ENCODE data around the gene CDH24.

The CDH24 gene

GRCh38 chr14:23099212-23099861, 42.0 kb upstream of the CDH24 start:
- no peak overlapping the region for H3K9ac ChIP-seq (ENCODE audit: low read depth, low read length)
- H3K27me3 ChIP-seq (ENCODE audit: insufficient read depth, low read length, poor library complexity): peaks cover 8% of the 10 kb centered on the region
- TF ChIP-seq EZH2 (IDR thresholded peaks at IDR 0.05; ENCODE audit: borderline replicate concordance, low read depth, low read length, severe bottlenecking) (no peak), CTCF (IDR thresholded peaks at IDR 0.05; ENCODE audit: borderline replicate concordance, extremely low read depth, low read length, poor library complexity, severe bottlenecking) (no peak)
- peaks cover 13% of the 10 kb centered on the region for H3K36me3 ChIP-seq (ENCODE audit: insufficient read depth, low read length)
- no peak overlapping the region for H3K4me3 ChIP-seq (ENCODE audit: low read depth in 1 of 2, low read length in 2 of 2)
- peaks cover 17% of the 10 kb centered on the region for H3K4me1 ChIP-seq (ENCODE audit: insufficient read depth, low read length)
- no peak overlapping the region for H3K4me2 ChIP-seq (ENCODE audit: insufficient read depth, low read length)
- peaks cover 10% of the 10 kb centered on the region for H4K20me1 ChIP-seq (ENCODE audit: insufficient read depth, low read length)
- H3K27ac ChIP-seq (ENCODE audit: low read length): no peak overlapping the region
- DNase-seq: no peak
- no peak for ATAC-seq (ENCODE audit: insufficient read depth, low read depth)
- H2AFZ ChIP-seq (ENCODE audit: low read depth, low read length): no peak overlapping the region
- peaks cover 37% of the 10 kb centered on the region for H3K79me2 ChIP-seq (ENCODE audit: insufficient read depth, low read length)
- H3K9me3 ChIP-seq (ENCODE audit: insufficient read depth, low read length, severe bottlenecking): no peaks in the 10 kb centered on the region

GRCh38 chr14:23097786-23098185, 40.5 kb upstream of the CDH24 start:
- no peaks in the 10 kb centered on the region for H3K9me3 ChIP-seq (ENCODE audit: insufficient read depth, low read length, severe bottlenecking)
- TF ChIP-seq EZH2 (IDR thresholded peaks at IDR 0.05; ENCODE audit: borderline replicate concordance, low read depth, low read length, severe bottlenecking): no peak
- TF ChIP-seq CTCF (IDR thresholded peaks at IDR 0.05; ENCODE audit: borderline replicate concordance, extremely low read depth, low read length, poor library complexity, severe bottlenecking): no peak
- no peak overlapping the region for H3K4me3 ChIP-seq (ENCODE audit: low read depth in 1 of 2, low read length in 2 of 2)
- peak overlapping the region; percentile 62; the same call in 1 of the 2 replicates for H3K4me2 ChIP-seq (ENCODE audit: insufficient read depth, low read length)
- peaks cover 32% of the 10 kb centered on the region for H3K4me1 ChIP-seq (ENCODE audit: insufficient read depth, low read length)
- no peak overlapping the region for H2AFZ ChIP-seq (ENCODE audit: low read depth, low read length)
- H3K27me3 ChIP-seq (ENCODE audit: insufficient read depth, low read length, poor library complexity): no peaks in the 10 kb centered on the region
- no peak overlapping the region for H3K27ac ChIP-seq (ENCODE audit: low read length)
- DNase-seq: no peak
- ATAC-seq (ENCODE audit: insufficient read depth, low read depth): no peak
- peaks cover 52% of the 10 kb centered on the region for H3K79me2 ChIP-seq (ENCODE audit: insufficient read depth, low read length)
- H3K9ac ChIP-seq (ENCODE audit: low read depth, low read length): no peak overlapping the region
- peaks cover 22% of the 10 kb centered on the region for H3K36me3 ChIP-seq (ENCODE audit: insufficient read depth, low read length)
- peaks cover 24% of the 10 kb centered on the region for H4K20me1 ChIP-seq (ENCODE audit: insufficient read depth, low read length)

GRCh38 chr14:23095196-23096108, 38.1 kb upstream of the CDH24 start, which contains the start of gene C14orf119:
TSS of gene C14orf119 (plus strand) at chr14:23095505. CDS start at chr14:23097659, 2,154 bp downstream.
- Histone ChIP-seq H3K79me2 (ENCODE audit: insufficient read depth, low read length) (peaks cover 74% of the 10 kb centered on the region), H3K4me2 (ENCODE audit: insufficient read depth, low read length) (peak within 1 kb of the TSS; percentile 96), H4K20me1 (ENCODE audit: insufficient read depth, low read length) (peaks cover 31% of the 10 kb centered on the region), H3K4me1 (ENCODE audit: insufficient read depth, low read length) (peaks cover 32% of the 10 kb centered on the region), H3K36me3 (ENCODE audit: insufficient read depth, low read length) (peaks cover 45% of the 10 kb centered on the region), H3K9me3 (ENCODE audit: insufficient read depth, low read length, severe bottlenecking) (no peaks in the 10 kb centered on the region), H3K4me3 (ENCODE audit: low read depth in 1 of 2, low read length in 2 of 2) (peak within 1 kb of the TSS; percentile 82 to 88), H2AFZ (ENCODE audit: low read depth, low read length) (peak within 1 kb of the TSS; percentile 92), H3K27me3 (ENCODE audit: insufficient read depth, low read length, poor library complexity) (no peaks in the 10 kb centered on the region), H3K9ac (ENCODE audit: low read depth, low read length) (peak within 1 kb of the TSS; percentile 86), H3K27ac (ENCODE audit: low read length) (peak within 1 kb of the TSS; percentile 93)
- DNase-seq (peak; percentile 100), ATAC-seq (ENCODE audit: insufficient read depth, low read depth) (peak; percentile 90)
- TF ChIP-seq CTCF (IDR thresholded peaks at IDR 0.05; ENCODE audit: borderline replicate concordance, extremely low read depth, low read length, poor library complexity, severe bottlenecking) (no peak), EZH2 (IDR thresholded peaks at IDR 0.05; ENCODE audit: borderline replicate concordance, low read depth, low read length, severe bottlenecking) (no peak)
